Astrocyte of the cerebellum (primary cell): ENCODE measurements around the gene EXOSC1.
"Not testable (repeated sequence)": the region's sequence is repeated elsewhere in the genome, so short reads cannot be mapped to it uniquely, and the experiment has no call there.

Experiments
- DNase-seq: peaks from one replicate; pipeline ENCODE4 v3.0.0-alpha.2; 2011; ENCODE audit warnings: low read depth
- H3K4me3 ChIP-seq: 2 replicates; pipeline ENCODE4 v1.5.1; 2011; ENCODE audit warnings: mild to moderate bottlenecking, low read depth, low read length, moderate library complexity
- in situ Hi-C: cut with HindIII; loops from 2 replicates; pipeline ENCODE4 v1.10.0; 2017; ENCODE audit warnings: low sequenced_read_pairs
- TF ChIP-seq, protein P1 (sequence below): IDR thresholded peaks from 2 replicates; pipeline ENCODE4 v1.5.1; 2012; ENCODE audit warnings: low read length, low read depth, moderate library complexity, mild to moderate bottlenecking; ENCODE audit errors: missing control alignments

The EXOSC1 gene

DNA sequence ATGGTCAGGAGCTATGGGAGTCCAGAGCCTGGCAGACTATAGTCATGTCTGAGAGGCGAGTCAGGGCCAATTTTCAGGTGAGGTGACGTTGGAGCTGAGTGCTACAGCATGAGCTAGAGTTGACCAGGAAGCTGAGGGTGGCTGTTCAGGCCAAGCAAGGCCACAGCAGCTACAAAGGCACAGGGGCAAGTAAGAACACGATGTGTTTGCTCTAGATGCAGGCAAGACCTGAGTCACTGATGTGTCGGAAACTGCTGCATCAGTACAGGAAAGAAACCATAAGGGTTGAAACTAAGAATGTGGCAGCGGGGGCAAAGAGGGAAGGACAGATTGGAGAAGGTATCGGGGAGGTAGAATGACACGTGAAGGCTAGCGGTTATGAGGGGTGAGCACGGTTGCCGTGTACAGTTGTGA lies 32.9 kb downstream of the EXOSC1 start:
- no peak overlapping the region for H3K4me3 ChIP-seq
- in situ Hi-C loops: no loop called here
- DNase-seq: no peak
- TF ChIP-seq, protein P1, sequence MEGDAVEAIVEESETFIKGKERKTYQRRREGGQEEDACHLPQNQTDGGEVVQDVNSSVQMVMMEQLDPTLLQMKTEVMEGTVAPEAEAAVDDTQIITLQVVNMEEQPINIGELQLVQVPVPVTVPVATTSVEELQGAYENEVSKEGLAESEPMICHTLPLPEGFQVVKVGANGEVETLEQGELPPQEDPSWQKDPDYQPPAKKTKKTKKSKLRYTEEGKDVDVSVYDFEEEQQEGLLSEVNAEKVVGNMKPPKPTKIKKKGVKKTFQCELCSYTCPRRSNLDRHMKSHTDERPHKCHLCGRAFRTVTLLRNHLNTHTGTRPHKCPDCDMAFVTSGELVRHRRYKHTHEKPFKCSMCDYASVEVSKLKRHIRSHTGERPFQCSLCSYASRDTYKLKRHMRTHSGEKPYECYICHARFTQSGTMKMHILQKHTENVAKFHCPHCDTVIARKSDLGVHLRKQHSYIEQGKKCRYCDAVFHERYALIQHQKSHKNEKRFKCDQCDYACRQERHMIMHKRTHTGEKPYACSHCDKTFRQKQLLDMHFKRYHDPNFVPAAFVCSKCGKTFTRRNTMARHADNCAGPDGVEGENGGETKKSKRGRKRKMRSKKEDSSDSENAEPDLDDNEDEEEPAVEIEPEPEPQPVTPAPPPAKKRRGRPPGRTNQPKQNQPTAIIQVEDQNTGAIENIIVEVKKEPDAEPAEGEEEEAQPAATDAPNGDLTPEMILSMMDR: no peak

DNA sequence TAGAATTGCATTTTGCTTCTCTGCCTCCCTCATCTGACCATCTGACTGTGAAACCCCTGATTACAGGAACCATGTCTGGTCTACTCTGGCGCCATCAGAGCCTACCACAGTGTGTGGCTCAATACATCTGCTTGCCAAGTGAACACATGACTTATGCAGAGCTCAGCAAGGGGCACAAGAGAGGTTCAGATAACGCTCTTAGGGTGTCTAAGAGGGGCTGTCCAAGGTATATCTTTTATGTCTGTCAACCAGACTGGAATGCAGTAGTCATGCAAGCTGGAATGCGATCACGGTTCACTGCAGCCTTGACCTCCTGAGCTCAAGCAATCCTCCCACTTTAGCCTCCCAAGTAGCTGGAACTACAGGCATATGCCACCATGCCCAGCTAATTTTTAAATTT lies 34.4 kb downstream of the EXOSC1 start:
- TF ChIP-seq, protein P1: no peak
- no peak overlapping the region for H3K4me3 ChIP-seq
- in situ Hi-C loops: no loop called here
- no peak for DNase-seq

DNA sequence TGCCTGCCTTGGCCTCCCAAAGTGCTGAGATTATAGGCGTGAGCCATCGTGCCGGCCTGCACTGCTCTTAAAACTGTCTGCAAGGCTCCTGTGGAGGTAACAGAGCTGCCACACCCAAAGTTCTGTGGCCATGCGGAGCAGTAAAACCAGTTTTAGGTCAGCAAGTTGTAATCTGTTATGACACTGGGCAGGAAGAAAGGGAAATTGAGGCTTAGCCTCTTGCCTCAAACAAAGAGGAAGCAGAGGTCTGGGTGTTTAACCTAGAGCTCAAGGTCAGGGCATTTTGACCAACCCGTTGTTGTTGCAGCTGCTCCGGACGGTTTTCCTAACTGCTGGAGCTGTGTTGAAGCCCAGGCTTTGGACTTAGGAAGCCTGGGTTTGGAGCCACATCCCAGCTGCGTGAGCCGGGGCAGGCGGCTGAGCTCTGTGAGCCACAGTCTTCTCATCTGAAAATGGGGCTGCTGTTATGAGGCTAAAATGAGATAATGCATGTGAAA lies 37.3 kb downstream of the EXOSC1 start:
- no peak overlapping the region for H3K4me3 ChIP-seq
- in situ Hi-C loops: no loop called here
- TF ChIP-seq, protein P1: no peak
- DNase-seq: no peak

DNA sequence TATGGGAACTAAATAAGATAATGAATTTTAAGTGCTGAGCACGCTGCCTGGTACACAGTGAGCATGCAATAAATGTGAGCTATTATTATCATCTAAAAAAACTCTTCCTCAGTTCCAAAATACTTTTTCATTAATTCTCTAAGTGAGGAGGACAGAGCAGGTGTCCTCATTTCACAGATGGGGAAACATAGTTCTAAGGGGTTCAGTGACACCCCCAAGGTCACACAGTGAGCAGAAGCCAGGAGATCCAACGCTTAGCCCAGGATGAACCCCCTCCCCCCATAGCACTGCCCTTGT lies 37.9 kb downstream of the EXOSC1 start:
- TF ChIP-seq, protein P1: no peak

DNA sequence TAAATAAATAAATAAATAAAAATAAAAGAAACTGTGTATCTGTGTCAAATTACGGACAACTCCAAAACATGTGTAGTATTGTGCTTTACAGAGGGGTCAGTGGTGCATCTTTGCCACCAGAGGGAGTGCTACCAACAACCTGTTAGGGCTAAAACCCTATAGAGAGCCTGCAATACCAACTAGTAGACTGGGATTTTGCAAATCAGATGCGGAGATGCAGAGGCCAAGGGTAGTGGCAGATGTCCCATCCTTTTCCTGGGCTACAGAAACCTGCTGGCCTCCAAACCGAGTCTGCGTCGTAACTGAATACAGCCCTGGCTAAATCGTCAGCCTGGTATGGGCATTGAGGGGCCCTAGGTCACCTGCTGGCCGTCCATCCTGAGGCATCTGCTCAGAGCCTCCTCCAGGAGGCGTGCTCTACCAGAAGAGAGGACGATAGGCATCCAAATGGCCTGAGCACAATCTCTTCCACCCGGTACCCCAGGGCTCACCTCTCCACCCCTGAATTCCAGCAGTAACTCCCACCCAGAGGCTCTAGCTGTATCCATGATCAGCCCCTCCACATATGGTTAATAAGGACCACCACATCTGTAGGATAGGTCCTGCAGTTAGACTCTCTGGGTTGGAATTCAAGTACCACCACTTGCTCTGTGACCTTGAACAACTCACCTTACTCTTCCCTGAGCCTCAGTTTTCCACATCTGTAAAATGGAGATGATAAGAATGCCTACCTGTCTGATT lies 38.4 kb downstream of the EXOSC1 start:
- in situ Hi-C loops: no loop called here
- no peak overlapping the region for H3K4me3 ChIP-seq
- TF ChIP-seq, protein P1: peak; percentile 84
- DNase-seq: no peak

More for the DNA sequence above, 37.9 kb downstream of the EXOSC1 start:
- H3K4me3 ChIP-seq: no peak overlapping the region
- DNase-seq: no peak
- in situ Hi-C loops: no loop called here

DNA sequence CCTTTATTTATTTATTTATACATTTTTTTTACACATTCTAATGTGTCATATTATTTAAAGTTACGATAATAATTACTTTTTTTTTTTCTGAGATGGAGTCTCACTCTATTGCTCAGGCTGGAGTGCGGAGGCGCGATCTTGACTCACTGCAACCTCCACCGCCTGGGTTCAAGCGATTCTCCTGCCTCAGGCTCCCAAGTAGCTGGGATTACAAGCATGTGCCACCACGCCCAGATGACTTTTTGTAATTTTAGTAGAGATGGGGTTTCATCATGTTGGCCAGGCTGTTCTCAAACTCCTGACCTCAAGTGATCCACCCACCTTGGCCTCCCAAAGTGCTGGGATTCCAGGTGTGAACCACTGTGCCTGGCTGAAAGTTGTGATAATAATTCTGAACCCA lies 39.3 kb downstream of the EXOSC1 start:
- H3K4me3 ChIP-seq, in situ Hi-C loops, DNase-seq: not testable (repeated sequence)

DNA sequence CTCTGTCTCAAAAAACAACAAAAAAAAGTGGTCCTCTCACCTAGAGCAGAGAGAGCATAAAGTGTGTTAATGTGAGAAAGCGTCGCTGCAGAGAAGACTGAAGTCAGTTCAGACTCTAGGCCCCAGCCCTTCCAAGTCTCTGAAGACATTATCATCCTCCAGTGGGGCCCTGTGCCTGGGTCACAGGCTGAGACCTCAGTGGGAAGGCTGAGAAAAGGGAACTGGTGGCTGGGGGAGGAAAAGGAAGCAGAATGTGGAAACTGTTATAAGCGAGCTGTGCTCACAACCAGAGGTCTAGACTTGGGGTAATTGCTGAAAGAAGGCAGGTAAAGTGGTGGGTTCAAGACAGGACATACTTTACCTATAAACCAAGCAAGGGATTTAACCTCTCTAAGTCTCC lies 39.7 kb downstream of the EXOSC1 start:
- no peak overlapping the region for H3K4me3 ChIP-seq
- DNase-seq: no peak
- TF ChIP-seq, protein P1: no peak
- in situ Hi-C loops: no loop called here
